ENCODE data around the gene FAM13A.

GRCh38 chr4:88786011-88786410 is 271.0 kb downstream of the FAM13A start:
- TF ChIP-seq CTCF (IDR thresholded peaks at IDR 0.05) (no peak), EZH2 (IDR thresholded peaks at IDR 0.05) (no peak), EZH2phosphoT487 (IDR thresholded peaks at IDR 0.05) (no peak)

All from neural progenitor cell (in vitro differentiated cells).